ENCODE measurements around the gene AADACL2. TPM values are rescaled to one million over a fixed set of nuclear protein-coding genes. Genes with fewer than 3 reads are reported as not detected.

Gene AADACL2
- total RNA-seq: 1 to 10 TPM in 3 of 4 donors, not detected in 1; 1.1 to 8.1 (median 2.8) TPM

DNA sequence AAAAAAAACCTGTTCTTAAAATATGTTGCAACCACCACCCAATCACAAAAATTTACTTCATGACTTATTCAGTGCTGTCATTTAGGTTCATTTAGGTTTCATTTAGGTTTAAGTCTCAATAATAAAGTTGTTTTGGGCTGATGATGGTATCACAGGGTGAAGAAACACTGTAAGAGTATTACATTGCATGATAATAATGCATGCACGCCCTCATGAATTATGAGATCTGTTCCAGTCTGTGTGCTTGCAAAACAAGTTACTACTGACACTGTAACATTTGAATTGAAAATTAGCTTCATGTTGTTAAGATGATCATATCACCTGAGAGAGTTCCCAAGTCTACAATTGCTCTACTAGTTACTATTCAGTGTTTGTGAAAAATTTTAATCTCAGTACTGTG is at the start of gene AADACL2:
Gene AADACL2, plus strand, starts transcription at position 315 of the 400 bp plus-strand sequence. CDS start 109 bp downstream, outside the sequence.
- TF ChIP-seq CTCF (IDR thresholded peaks at IDR 0.05): no peak
- ATAC-seq (ENCODE audit: low FRiP score) (peak; percentile 80), DNase-seq (ENCODE audit: low spot score) (no peak)

- no peak for DNase-seq (ENCODE audit: low spot score)
- no peak for TF ChIP-seq CTCF (IDR thresholded peaks at IDR 0.05)
- no peak for ATAC-seq (ENCODE audit: low FRiP score)
Observed at GRCh38 chr3:151684094-151684493, 49.6 kb upstream of the AADACL2 start.

DNA sequence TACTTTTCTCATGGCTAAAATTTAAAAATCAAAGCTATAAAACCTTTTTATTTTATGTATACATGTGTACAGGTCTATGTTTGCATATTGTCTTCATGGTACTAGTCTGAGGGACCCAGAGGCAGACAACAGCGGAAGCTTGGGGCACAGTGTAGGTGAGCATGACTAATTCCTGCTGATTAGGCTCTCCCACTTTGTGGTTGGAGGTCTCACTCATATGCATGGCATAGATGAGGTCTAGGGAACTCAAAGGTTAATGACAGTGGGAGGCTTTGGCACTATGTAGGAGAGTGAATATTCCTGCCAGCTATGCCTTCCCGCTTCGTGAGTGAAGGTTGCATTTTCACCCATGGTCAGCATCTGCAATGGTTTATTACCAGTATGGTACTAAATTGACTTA is 47.5 kb upstream of the AADACL2 start:
- no peak for DNase-seq (ENCODE audit: low spot score)
- no peak for ATAC-seq (ENCODE audit: low FRiP score)
- no peak for TF ChIP-seq CTCF (IDR thresholded peaks at IDR 0.05)

GRCh38 chr3:151687076-151687475 is 46.7 kb upstream of the AADACL2 start:
- TF ChIP-seq CTCF (IDR thresholded peaks at IDR 0.05): no peak
- ATAC-seq (ENCODE audit: low FRiP score): no peak
- no peak for DNase-seq (ENCODE audit: low spot score)

DNA sequence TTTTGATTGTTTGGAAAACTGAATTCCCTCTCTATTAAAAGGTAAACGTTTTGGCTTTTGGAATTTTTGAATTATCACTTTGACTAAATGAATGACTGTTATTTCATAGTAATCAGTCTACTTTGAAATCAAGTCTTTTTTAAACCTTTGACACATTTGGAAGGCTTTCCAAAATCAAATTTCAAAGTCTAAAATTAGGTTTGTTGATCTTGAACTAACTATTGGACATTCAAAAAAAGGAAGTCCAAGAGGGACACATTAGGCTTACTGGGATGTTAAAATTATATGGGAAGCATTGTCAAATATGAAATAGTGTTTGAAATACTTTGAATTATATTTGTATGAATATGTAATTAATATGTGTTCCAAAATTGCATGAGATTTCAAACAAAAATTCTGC is 45.2 kb upstream of the AADACL2 start:
- DNase-seq (ENCODE audit: low spot score) (no peak), ATAC-seq (ENCODE audit: low FRiP score) (no peak)
- no peak for TF ChIP-seq CTCF (IDR thresholded peaks at IDR 0.05)

GRCh38 chr3:151690645-151691044 is 43.1 kb upstream of the AADACL2 start:
- DNase-seq (ENCODE audit: low spot score): no peak
- no peak for TF ChIP-seq CTCF (IDR thresholded peaks at IDR 0.05)
- ATAC-seq (ENCODE audit: low FRiP score): no peak

GRCh38 chr3:151697496-151697895 is 36.2 kb upstream of the AADACL2 start:
- DNase-seq (ENCODE audit: low spot score) (no peak), ATAC-seq (ENCODE audit: low FRiP score) (no peak)
- TF ChIP-seq CTCF (IDR thresholded peaks at IDR 0.05): no peak

Data from omental fat pad (tissue), 4 donors.